ENCODE results near the gene POU2F3. TPM values are rescaled to one million over a fixed set of nuclear protein-coding genes. Genes with fewer than 3 reads are reported as not detected.

Gene POU2F3
- total and polyA plus RNA-seq, 7 donors, result not detected

DNA sequence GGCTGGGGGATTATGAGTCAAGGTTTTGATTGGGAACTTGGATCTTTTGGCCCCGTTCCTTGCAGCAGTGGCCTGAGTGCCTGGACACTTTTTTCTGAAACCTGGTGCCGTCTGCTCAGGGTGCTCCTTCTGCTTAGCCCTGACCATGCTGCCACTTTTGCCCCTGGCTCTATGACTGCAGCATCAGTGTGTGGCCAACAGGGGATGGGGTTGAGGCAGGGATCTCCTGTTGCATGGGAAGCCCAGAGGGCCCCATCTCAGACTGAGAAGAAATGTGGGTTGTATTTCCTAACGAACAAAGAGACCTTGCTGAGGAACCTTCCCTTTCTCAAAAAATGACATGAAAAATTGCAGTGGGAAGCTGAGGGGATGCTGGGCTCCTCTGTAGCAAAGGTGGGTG lies 18.7 kb downstream of the POU2F3 start:
- Histone ChIP-seq H3K27me3 (ENCODE audit: insufficient read depth in 3 of 3, low read length in 2 of 3) (peaks cover 4 to 49% (median 9%) of the 10 kb centered on the region in 3 donors), H3K4me3 (no peak overlapping the region), H3K36me3 (ENCODE audit: insufficient read depth in 1 of 2, low read depth in 1 of 2) (no peaks in the 10 kb centered on the region), H3K9me3 (no peaks in the 10 kb centered on the region), H3K4me1 (no peaks in the 10 kb centered on the region), H3K27ac (no peak overlapping the region)
- intact Hi-C loops (cut with DNase I), result no loop called here
- TF ChIP-seq, protein P1, sequence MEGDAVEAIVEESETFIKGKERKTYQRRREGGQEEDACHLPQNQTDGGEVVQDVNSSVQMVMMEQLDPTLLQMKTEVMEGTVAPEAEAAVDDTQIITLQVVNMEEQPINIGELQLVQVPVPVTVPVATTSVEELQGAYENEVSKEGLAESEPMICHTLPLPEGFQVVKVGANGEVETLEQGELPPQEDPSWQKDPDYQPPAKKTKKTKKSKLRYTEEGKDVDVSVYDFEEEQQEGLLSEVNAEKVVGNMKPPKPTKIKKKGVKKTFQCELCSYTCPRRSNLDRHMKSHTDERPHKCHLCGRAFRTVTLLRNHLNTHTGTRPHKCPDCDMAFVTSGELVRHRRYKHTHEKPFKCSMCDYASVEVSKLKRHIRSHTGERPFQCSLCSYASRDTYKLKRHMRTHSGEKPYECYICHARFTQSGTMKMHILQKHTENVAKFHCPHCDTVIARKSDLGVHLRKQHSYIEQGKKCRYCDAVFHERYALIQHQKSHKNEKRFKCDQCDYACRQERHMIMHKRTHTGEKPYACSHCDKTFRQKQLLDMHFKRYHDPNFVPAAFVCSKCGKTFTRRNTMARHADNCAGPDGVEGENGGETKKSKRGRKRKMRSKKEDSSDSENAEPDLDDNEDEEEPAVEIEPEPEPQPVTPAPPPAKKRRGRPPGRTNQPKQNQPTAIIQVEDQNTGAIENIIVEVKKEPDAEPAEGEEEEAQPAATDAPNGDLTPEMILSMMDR (IDR thresholded peaks at IDR 0.05), result no peak
- WGBS, 3 donors, result 77 to 85% (median 79%) methylated on average over 3 of the region's 3 CpGs
- DNase-seq (no peak), ATAC-seq (no peak)

- no peak for ATAC-seq
- Histone ChIP-seq H3K4me1 (no peaks in the 10 kb centered on the region), H3K27ac (no peak overlapping the region), H3K9me3 (no peaks in the 10 kb centered on the region), H3K27me3 (ENCODE audit: insufficient read depth in 3 of 3, low read length in 2 of 3) (peaks cover 4 to 45% (median 9%) of the 10 kb centered on the region in 3 donors), H3K4me3 (no peak overlapping the region), H3K36me3 (ENCODE audit: insufficient read depth in 1 of 2, low read depth in 1 of 2) (no peaks in the 10 kb centered on the region)
- no peak for DNase-seq
- 87 to 91% (median 88%) methylated on average over 3 of the region's 3 CpGs for WGBS, 3 donors
- TF ChIP-seq, protein P1 (IDR thresholded peaks at IDR 0.05), result no peak
- intact Hi-C loops (cut with DNase I), result no loop called here
Measured at GRCh38 chr11:120259241-120259640, 19.3 kb downstream of the POU2F3 start.

DNA sequence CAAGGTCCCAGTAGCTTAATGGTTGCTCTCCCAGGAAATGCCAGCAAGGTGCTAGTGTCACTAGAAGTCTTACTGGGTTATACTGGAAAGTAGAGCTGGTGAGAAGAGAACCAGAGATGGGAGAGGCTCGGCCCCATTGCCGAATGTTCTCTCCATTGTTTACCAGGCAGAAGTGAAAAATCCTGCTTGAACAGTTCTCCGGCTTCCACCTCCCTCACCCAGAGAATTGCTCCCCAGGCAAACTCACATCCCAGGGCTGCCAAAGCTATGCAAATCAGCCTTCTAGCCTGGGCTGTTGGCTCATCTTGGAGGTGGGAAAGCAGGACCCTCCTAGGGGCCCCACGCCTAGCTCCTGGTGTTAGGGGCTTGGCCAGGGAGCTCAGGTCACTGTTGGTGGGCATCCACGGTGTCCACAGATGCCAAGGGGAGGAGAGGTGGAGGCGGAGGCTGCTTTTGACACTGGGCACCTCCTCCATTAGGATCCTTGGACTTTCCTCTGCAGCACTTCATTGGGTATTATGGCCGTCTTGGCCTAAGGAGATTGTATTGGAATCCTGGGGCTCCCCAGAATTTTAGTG lies 20.1 kb downstream of the POU2F3 start:
- Histone ChIP-seq H3K4me1 (no peaks in the 10 kb centered on the region), H3K27me3 (ENCODE audit: insufficient read depth in 3 of 3, low read length in 2 of 3) (peaks cover 4 to 42% (median 5%) of the 10 kb centered on the region in 3 donors), H3K9me3 (no peaks in the 10 kb centered on the region), H3K4me3 (no peak overlapping the region), H3K36me3 (ENCODE audit: insufficient read depth in 1 of 2, low read depth in 1 of 2) (no peaks in the 10 kb centered on the region), H3K27ac (no peak overlapping the region)
- DNase-seq (no peak), ATAC-seq (no peak)
- TF ChIP-seq, protein P1 (IDR thresholded peaks at IDR 0.05), result no peak
- 79 to 85% (median 81%) methylated on average over 7 of the region's 7 CpGs for WGBS, 3 donors
- intact Hi-C loops (cut with DNase I), result no loop called here

- no peak for ATAC-seq
- no peak overlapping the region for H3K4me3 ChIP-seq
- no peak for DNase-seq
- no peaks in the 10 kb centered on the region for H3K36me3 ChIP-seq (ENCODE audit: insufficient read depth in 1 of 2, low read depth in 1 of 2)
- no peaks in the 10 kb centered on the region for H3K9me3 ChIP-seq
- intact Hi-C loops (cut with DNase I), result no loop called here
- TF ChIP-seq, protein P1 (IDR thresholded peaks at IDR 0.05), result no peak
- no peak overlapping the region for H3K27ac ChIP-seq
- H3K27me3 ChIP-seq (ENCODE audit: insufficient read depth in 3 of 3, low read length in 2 of 3), result peaks cover 4 to 42% (median 5%) of the 10 kb centered on the region in 3 donors
- 80 to 85% (median 82%) methylated on average over 7 of the region's 7 CpGs for WGBS, 3 donors
- no peaks in the 10 kb centered on the region for H3K4me1 ChIP-seq
Measured at GRCh38 chr11:120260616-120261015, 20.7 kb downstream of the POU2F3 start.

- intact Hi-C loops (cut with DNase I), result no loop called here
- ATAC-seq, result no peak
- no peak for DNase-seq
Measured at GRCh38 chr11:120261321-120261720, 21.4 kb downstream of the POU2F3 start.

More at GRCh38 chr11:120261321-120261720, 21.4 kb downstream of the POU2F3 start:
- no peak overlapping the region for H3K27ac ChIP-seq
- H3K9me3 ChIP-seq, result no peaks in the 10 kb centered on the region
- H3K4me3 ChIP-seq, result no peak overlapping the region
- no peaks in the 10 kb centered on the region for H3K4me1 ChIP-seq
- H3K27me3 ChIP-seq (ENCODE audit: insufficient read depth in 3 of 3, low read length in 2 of 3), result peaks cover 4 to 39% (median 7%) of the 10 kb centered on the region in 3 donors
- no peaks in the 10 kb centered on the region for H3K36me3 ChIP-seq (ENCODE audit: insufficient read depth in 1 of 2, low read depth in 1 of 2)
- TF ChIP-seq, protein P1 (IDR thresholded peaks at IDR 0.05), result no peak
